PFSK-1 (cell line): Measurements from ENCODE around the gene SNRPA1.

Experiments used
- FOXP2 ChIP-seq: optimal IDR thresholded peaks from 2 replicates; pipeline ENCODE3; 2011; ENCODE audit warnings: borderline replicate concordance, control low read depth, inconsistent platforms; ENCODE audit not compliant: insufficient read depth; ENCODE audit errors: extremely low read length, extremely low read depth
- POLR2AphosphoS5 ChIP-seq: IDR thresholded peaks from 2 replicates; pipeline ENCODE4 v1.6.1; 2012; ENCODE audit warnings: low read depth, mild to moderate bottlenecking, control low read depth, low read length, moderate library complexity
- SIN3A ChIP-seq: IDR thresholded peaks from 2 replicates; pipeline ENCODE4 v1.6.1; 2012; ENCODE audit warnings: mild to moderate bottlenecking, low read length, moderate library complexity, borderline replicate concordance; ENCODE audit not compliant: insufficient read depth
- TAF1 ChIP-seq: IDR thresholded peaks from 2 replicates; pipeline ENCODE4 v1.6.1; 2012; ENCODE audit warnings: low read length, control low read depth, borderline replicate concordance; ENCODE audit not compliant: insufficient read depth
- TF ChIP-seq, protein P1 (sequence below), 2 experiments: IDR thresholded peaks; 2 replicates each; pipeline versions ENCODE4 v1.6.1 to v1.8.0; 2011 to 2012; ENCODE audit warnings: low read depth in 2 of 2, low read length in 2 of 2, control low read depth in 1 of 2, inconsistent platforms in 1 of 2, mild to moderate bottlenecking in 1 of 2, moderate library complexity in 1 of 2; ENCODE audit not compliant: insufficient read depth in 1 of 2

Gene SNRPA1

DNA sequence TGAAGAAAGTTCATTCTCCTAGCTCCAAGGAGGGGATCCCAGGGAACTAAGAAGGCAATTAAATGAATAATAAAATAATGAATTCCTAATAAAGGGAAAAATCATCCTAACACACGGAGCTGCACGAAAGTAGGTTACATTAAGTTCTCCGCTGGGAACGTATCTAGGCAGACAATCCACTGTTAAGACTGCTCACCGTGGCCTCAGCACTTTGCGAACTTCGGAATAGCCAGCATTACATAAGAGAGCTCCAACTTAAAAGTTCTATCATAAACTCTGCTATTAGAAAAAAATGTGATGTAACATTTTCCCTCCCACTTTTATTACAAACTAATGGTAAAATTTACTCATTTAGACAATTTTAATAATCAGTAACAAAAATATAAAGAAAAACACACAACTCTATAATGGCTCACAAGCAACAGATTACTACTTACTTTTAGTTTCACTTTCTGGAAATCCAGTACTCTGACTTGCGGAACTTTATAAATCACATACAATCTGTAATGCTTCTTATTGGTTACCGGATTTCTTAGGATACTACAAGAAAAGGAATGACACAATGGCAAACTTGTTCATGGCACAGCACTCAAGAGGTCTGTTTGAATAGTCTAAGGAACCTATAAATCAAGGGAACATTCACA, 8.5 kb downstream of the SNRPA1 start:
- TF ChIP-seq TAF1 (no peak), SIN3A (no peak), FOXP2 (no peak), POLR2AphosphoS5 (no peak)
- TF ChIP-seq, protein P1, sequence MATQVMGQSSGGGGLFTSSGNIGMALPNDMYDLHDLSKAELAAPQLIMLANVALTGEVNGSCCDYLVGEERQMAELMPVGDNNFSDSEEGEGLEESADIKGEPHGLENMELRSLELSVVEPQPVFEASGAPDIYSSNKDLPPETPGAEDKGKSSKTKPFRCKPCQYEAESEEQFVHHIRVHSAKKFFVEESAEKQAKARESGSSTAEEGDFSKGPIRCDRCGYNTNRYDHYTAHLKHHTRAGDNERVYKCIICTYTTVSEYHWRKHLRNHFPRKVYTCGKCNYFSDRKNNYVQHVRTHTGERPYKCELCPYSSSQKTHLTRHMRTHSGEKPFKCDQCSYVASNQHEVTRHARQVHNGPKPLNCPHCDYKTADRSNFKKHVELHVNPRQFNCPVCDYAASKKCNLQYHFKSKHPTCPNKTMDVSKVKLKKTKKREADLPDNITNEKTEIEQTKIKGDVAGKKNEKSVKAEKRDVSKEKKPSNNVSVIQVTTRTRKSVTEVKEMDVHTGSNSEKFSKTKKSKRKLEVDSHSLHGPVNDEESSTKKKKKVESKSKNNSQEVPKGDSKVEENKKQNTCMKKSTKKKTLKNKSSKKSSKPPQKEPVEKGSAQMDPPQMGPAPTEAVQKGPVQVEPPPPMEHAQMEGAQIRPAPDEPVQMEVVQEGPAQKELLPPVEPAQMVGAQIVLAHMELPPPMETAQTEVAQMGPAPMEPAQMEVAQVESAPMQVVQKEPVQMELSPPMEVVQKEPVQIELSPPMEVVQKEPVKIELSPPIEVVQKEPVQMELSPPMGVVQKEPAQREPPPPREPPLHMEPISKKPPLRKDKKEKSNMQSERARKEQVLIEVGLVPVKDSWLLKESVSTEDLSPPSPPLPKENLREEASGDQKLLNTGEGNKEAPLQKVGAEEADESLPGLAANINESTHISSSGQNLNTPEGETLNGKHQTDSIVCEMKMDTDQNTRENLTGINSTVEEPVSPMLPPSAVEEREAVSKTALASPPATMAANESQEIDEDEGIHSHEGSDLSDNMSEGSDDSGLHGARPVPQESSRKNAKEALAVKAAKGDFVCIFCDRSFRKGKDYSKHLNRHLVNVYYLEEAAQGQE (IDR thresholded peaks at IDR 0.05; ENCODE audit: insufficient read depth in 1 of 2, low read depth in 2 of 2, low read length in 2 of 2), result no peak

DNA sequence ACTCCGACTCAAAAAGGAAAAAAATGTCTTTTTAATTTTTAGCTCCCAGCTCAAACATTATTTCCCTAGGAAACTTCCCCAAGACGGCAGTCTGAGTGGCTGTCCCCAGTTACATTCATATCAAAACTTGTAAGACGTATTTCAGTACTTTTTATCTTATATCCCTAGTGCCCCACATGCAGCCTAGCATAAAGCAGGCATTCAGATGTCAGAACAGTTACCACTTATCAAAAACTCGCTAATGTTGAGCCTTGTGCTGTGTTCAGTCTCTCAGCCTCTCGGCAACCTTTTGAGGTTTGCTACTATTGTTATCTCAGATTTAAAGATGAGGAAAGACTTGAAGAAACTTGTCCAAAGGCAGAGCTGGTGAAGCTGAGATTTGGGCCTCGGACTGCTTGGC, 11.1 kb downstream of the SNRPA1 start:
- TF ChIP-seq POLR2AphosphoS5 (no peak), FOXP2 (no peak), SIN3A (no peak), TAF1 (no peak)
- TF ChIP-seq, protein P1 (IDR thresholded peaks at IDR 0.05; ENCODE audit: insufficient read depth in 1 of 2, low read depth in 2 of 2, low read length in 2 of 2), result no peak

DNA sequence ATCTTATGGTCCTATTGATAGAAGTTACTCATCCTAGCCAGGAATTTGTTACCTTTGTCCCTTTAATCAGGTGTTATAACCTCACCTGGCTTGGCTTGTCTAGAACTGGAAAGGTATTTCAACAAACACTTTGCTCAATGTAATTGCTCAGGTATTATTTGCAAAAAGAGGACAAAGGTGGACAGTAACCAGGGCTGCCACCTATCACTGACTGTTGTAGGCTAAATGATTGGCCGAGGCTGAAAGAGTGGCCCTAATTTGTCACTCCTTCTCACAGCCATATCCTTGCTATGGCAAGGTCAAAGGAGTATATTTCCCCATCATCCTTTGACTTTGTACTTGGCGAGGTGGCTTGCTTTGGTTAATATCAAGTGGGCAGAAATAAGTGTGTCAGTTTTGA, 15.0 kb downstream of the SNRPA1 start:
- TF ChIP-seq SIN3A (no peak), FOXP2 (no peak), TAF1 (no peak), POLR2AphosphoS5 (no peak)
- TF ChIP-seq, protein P1 (IDR thresholded peaks at IDR 0.05; ENCODE audit: insufficient read depth in 1 of 2, low read depth in 2 of 2, low read length in 2 of 2), result no peak

DNA sequence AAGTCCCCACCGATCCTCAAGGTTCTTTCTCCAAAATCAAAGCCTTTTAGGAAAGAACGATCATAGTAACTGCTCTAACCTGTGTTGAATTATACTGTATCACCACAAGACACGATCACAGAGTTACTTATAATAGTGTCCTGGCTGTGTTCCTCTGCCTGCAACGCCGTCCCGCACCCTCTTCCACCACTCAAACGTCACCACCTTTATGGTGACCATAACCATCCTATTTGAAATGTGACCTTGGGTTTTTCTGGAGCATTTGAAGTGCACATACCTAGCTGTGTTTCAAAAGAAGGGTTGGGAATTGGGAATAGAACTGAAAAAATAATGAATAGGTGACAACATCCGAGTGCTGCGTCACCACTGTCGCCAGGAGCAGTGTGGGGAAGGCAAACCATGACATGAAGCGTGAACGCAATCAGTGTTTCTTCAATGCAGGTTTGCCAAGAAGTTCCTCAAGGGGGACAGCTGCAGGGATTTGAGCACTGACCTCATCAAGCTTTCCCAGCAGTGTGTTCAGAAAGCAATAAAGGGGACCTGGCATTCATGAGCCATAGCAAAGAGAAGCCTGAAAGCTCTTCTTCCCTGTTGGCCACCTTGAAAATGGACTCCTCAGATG, 17.0 kb downstream of the SNRPA1 start:
- TF ChIP-seq POLR2AphosphoS5, result no peak

DNA sequence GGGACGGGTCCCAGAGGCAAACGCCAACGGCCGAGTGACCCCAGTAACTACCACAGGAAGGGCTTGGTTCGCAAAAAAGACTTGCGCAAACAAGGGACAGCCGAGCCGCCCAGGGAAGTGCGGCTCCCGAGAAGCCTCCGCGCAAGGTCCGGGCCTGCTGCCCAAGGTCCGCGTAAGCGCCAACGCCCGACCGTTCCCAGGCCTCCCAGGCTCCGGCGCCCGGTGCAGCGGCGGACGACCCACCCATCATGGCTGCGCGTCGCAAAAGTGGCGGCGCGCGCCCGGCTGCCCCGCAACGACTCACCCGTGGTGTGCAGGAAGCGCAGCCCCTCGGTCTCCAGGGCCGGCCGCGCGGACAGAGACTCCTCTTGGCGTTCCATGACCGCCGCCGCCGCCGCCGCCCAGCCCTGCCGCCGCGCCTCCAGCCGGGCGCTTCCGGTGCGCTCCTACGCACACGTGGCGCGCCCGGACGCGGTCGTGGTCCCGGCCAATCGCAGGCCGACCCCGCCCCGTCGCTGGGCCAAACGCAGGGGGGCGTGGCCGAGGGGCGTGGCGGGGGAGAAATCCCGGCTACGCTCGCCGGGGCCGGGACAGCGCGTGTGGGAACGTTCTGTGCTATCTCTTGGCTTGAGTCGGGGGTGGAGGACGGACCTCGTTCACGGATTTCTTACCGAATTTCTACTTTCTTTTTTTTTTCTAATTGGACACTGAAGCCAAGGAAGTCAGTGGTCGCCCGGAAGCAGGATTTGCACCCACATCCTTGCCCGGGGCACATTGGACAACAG, 17.8 kb downstream of the SNRPA1 start, which contains the start of gene SELENOS:
Gene SELENOS (minus strand): TSS at position 448 of the 785 bp plus-strand sequence. CDS start 68 bp downstream, at position 380.
- peak; percentile 64; the same call in 1 of the 2 replicates for TF ChIP-seq SIN3A
- no peak; the same call in none of the 2 replicates for TF ChIP-seq POLR2AphosphoS5
- TF ChIP-seq FOXP2, result peak; percentile 20
- no peak for TF ChIP-seq TAF1
